MM.1S (cell line): ENCODE results near the gene UBTD1.

Experiments
- DNase-seq: peaks from one replicate; pipeline ENCODE4 v3.0.0-alpha.2; 2015
- H2AFZ ChIP-seq: fragments of 300-600 bp; sonication (generic); 2 replicates; pipeline ENCODE4 v1.6.0; 2016; ENCODE audit warnings: antibody characterized with exemption, low read length
- H3F3A ChIP-seq: fragments of 300-600 bp; sonication (generic); 2 replicates; pipeline ENCODE4 v1.6.1; 2016; ENCODE audit warnings: mild to moderate bottlenecking, antibody characterized with exemption, low read length, moderate library complexity, mixed read lengths; ENCODE audit not compliant: insufficient read depth
- H3K27ac ChIP-seq: fragments of 300-600 bp; sonication (generic); 2 replicates; pipeline ENCODE4 v1.5.1; 2016; ENCODE audit warnings: mild to moderate bottlenecking, low read length
- H3K27me3 ChIP-seq: fragments of 300-600 bp; sonication (generic); replicated peaks from 2 replicates; pipeline ENCODE4 v1.6.0; 2016; ENCODE audit warnings: low read length; ENCODE audit not compliant: insufficient read depth
- H3K36me3 ChIP-seq: fragments of 300-600 bp; sonication (generic); replicated peaks from 2 replicates; pipeline ENCODE4 v1.6.1; 2016; ENCODE audit warnings: mild to moderate bottlenecking, low read length, mixed read lengths; ENCODE audit not compliant: insufficient read depth
- H3K4me1 ChIP-seq: fragments of 300-600 bp; sonication (generic); 2 replicates; pipeline ENCODE4 v1.6.1; 2016; ENCODE audit warnings: low read length, mixed read lengths
- H3K4me2 ChIP-seq: fragments of 300-600 bp; sonication (generic); 2 replicates; pipeline ENCODE4 v1.6.0; 2016; ENCODE audit warnings: low read depth, low read length
- H3K4me3 ChIP-seq: fragments of 300-600 bp; sonication (generic); 2 replicates; pipeline ENCODE4 v1.5.1; 2016; ENCODE audit warnings: low read length, mixed read lengths
- H3K79me2 ChIP-seq: fragments of 300-600 bp; sonication (generic); 2 replicates; pipeline ENCODE4 v1.6.1; 2016; ENCODE audit warnings: mixed run types, low read length, mixed read lengths
- H3K9ac ChIP-seq: fragments of 300-600 bp; sonication (generic); 2 replicates; pipeline ENCODE4 v1.6.1; 2016; ENCODE audit warnings: low read length, mixed read lengths
- H3K9me2 ChIP-seq: fragments of 300-600 bp; sonication (generic); replicated peaks from 2 replicates; pipeline ENCODE4 v1.6.1; 2016; ENCODE audit warnings: mild to moderate bottlenecking, low read length, mixed read lengths; ENCODE audit not compliant: insufficient read depth
- H3K9me3 ChIP-seq: fragments of 300-600 bp; sonication (generic); replicated peaks from 2 replicates; pipeline ENCODE4 v1.6.1; 2016; ENCODE audit warnings: mild to moderate bottlenecking, low read length, mixed read lengths; ENCODE audit not compliant: insufficient read depth
- H4K20me1 ChIP-seq: fragments of 300-600 bp; sonication (generic); 2 replicates; pipeline ENCODE4 v1.6.1; 2016; ENCODE audit warnings: mild to moderate bottlenecking, low read length, moderate library complexity, mixed read lengths; ENCODE audit not compliant: insufficient read depth
- EZH2 ChIP-seq: fragments of 300-600 bp; sonication (generic); optimal IDR thresholded peaks from 2 replicates; pipeline ENCODE3; 2017; ENCODE audit warnings: low read depth, mild to moderate bottlenecking, antibody characterized with exemption, low read length, mixed read lengths
- EZH2phosphoT487 ChIP-seq: fragments of 300-600 bp; sonication (generic); IDR thresholded peaks from 2 replicates; pipeline ENCODE4 v1.6.1; 2018; ENCODE audit warnings: antibody characterized with exemption, low read length
- TF ChIP-seq, protein P1 (sequence below): fragments of 300-600 bp; sonication (generic); IDR thresholded peaks from 2 replicates; pipeline ENCODE4 v1.5.1; 2016; ENCODE audit warnings: antibody characterized with exemption, low read length, mixed read lengths

Gene UBTD1

DNA sequence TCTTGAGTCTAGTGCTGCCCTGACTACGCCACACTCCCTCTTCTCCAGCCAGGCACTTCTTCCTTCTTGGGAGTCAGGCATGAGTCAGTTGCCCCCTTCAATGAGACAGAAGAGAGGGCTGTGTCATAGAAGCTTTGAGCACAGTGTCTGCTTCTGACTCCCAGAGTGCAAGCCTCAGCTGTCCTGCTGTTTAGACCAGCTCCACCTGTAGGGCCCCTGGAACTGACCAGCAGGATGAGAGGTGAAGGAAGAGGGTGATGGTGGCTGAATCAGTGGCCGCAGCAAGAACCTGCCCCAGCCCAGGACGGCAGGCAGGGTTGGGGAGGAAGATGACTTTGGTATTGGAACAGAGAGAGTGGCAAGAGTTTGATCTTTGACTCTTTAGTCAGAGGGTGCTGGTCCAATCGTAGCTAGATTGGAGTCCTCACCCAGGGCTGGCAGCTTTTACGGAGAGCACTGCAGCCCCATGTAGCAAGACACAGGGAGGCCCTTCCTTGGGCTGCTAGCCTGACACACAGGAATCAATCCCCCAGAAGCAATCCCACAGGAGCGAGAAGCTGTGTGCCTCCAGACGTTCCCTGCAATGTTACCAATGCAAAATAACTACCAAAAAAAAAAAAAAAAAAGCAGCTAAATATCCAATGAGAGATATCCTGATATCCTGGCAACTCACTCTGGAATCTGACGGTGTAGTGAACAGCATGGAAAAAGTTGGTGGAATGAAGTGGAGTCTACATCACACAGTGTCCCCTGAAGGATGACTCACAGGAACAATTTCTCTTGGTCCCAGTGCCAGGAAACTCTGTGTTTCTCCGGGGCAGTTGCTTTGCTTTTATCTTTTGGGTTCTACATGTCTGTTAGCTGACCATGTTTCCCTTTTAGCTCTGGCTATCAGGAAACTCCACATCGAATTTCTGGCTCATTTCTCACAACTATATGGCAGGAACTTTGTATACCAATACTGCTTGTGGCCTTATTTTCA lies 97.7 kb downstream of the UBTD1 start:
- Histone ChIP-seq H3K79me2 (no peaks in the 10 kb centered on the region), H3K9me3 (no peaks in the 10 kb centered on the region), H3K36me3 (no peaks in the 10 kb centered on the region), H3K9ac (no peak overlapping the region), H4K20me1 (no peaks in the 10 kb centered on the region), H3K27ac (no peak overlapping the region), H3K4me2 (no peak overlapping the region), H2AFZ (no peak overlapping the region), H3K4me3 (no peak overlapping the region), H3F3A (no peaks in the 10 kb centered on the region), H3K27me3 (no peaks in the 10 kb centered on the region), H3K9me2 (no peaks in the 10 kb centered on the region), H3K4me1 (no peaks in the 10 kb centered on the region)
- DNase-seq, result no peak
- TF ChIP-seq, protein P1, sequence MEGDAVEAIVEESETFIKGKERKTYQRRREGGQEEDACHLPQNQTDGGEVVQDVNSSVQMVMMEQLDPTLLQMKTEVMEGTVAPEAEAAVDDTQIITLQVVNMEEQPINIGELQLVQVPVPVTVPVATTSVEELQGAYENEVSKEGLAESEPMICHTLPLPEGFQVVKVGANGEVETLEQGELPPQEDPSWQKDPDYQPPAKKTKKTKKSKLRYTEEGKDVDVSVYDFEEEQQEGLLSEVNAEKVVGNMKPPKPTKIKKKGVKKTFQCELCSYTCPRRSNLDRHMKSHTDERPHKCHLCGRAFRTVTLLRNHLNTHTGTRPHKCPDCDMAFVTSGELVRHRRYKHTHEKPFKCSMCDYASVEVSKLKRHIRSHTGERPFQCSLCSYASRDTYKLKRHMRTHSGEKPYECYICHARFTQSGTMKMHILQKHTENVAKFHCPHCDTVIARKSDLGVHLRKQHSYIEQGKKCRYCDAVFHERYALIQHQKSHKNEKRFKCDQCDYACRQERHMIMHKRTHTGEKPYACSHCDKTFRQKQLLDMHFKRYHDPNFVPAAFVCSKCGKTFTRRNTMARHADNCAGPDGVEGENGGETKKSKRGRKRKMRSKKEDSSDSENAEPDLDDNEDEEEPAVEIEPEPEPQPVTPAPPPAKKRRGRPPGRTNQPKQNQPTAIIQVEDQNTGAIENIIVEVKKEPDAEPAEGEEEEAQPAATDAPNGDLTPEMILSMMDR, result no peak
- TF ChIP-seq EZH2 (no peak), EZH2phosphoT487 (no peak)

- Histone ChIP-seq H3K27ac (no peak overlapping the region), H3K9ac (no peak overlapping the region), H3K36me3 (no peaks in the 10 kb centered on the region), H3F3A (no peaks in the 10 kb centered on the region), H3K9me3 (no peaks in the 10 kb centered on the region), H3K79me2 (no peaks in the 10 kb centered on the region), H2AFZ (no peak overlapping the region), H3K27me3 (no peaks in the 10 kb centered on the region), H4K20me1 (no peaks in the 10 kb centered on the region), H3K4me3 (no peak overlapping the region), H3K4me2 (no peak overlapping the region), H3K9me2 (no peaks in the 10 kb centered on the region), H3K4me1 (no peaks in the 10 kb centered on the region)
- TF ChIP-seq EZH2 (no peak), EZH2phosphoT487 (no peak)
- TF ChIP-seq, protein P1, result no peak
- peak; percentile 10 for DNase-seq
Observed at GRCh38 chr10:97597778-97598177, 99.1 kb downstream of the UBTD1 start.

DNA sequence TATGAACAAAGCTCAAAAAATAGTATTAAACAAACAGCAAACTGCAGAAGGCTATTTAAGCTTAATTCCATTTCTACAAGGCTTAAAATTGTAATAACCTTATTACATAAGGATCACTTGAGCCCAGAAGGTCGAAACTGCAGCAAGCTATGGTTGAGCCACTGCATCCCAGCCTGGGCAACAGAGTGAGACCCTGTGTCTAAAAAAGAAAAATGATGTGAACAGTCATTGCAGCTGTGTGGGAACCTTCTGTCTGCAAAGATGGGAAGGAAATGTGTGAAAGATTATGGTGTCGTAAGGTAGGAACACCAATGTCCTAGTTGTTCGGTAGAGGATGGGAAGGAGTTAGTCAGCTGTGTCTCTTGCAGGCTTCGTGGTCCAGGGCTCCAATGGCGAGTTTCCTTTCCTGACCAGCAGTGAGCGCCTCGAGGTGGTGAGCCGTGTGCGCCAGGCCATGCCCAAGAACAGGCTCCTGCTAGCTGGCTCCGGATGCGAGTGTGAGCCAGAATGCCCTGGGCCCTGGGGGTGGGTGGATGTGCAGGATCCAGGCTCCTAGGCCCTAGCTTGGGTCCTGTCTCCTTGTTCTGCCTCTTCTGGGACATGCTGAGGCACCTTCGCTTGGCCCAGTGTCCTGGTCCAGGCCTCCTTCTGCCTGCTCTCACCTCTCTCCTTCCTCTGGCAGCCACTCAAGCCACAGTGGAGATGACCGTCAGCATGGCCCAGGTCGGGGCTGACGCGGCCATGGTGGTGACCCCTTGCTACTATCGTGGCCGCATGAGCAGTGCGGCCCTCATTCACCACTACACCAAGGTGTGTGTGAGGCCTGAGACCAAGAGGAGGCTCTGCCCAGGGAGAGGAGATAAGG lies 99.9 kb downstream of the UBTD1 start:
- no peaks in the 10 kb centered on the region for H4K20me1 ChIP-seq
- TF ChIP-seq EZH2 (no peak), EZH2phosphoT487 (no peak)
- TF ChIP-seq, protein P1, result no peak
- H3K9me3 ChIP-seq, result no peaks in the 10 kb centered on the region
- H3K4me1 ChIP-seq, result no peaks in the 10 kb centered on the region
- no peaks in the 10 kb centered on the region for H3F3A ChIP-seq
- no peaks in the 10 kb centered on the region for H3K36me3 ChIP-seq
- no peak overlapping the region for H3K4me2 ChIP-seq
- H3K4me3 ChIP-seq, result no peak overlapping the region
- H3K79me2 ChIP-seq, result no peaks in the 10 kb centered on the region
- H3K27ac ChIP-seq, result no peak overlapping the region
- no peaks in the 10 kb centered on the region for H3K9me2 ChIP-seq
- no peak overlapping the region for H2AFZ ChIP-seq
- no peaks in the 10 kb centered on the region for H3K27me3 ChIP-seq
- no peak for DNase-seq
- no peak overlapping the region for H3K9ac ChIP-seq
